GM18517 (cell line): ENCODE data around the gene NKX1-2.

Source experiments
- ATAC-seq: cut with Tn5 transposase; IDR thresholded peaks from one replicate; pipeline ENCODE4 v1.9.1; 2021; ENCODE audit warnings: mild to moderate bottlenecking, moderate library complexity; ENCODE audit not compliant: unreplicated experiment

Gene NKX1-2

GRCh38 chr10:124476043-124476725 lies 26.3 kb upstream of the NKX1-2 start:
- no peak for ATAC-seq

- ATAC-seq: no peak
Observed at GRCh38 chr10:124474514-124475070, 24.8 kb upstream of the NKX1-2 start.

- no peak for ATAC-seq
Observed at GRCh38 chr10:124473070-124473469, 23.2 kb upstream of the NKX1-2 start.

GRCh38 chr10:124472071-124472470 lies 22.2 kb upstream of the NKX1-2 start:
- no peak for ATAC-seq

GRCh38 chr10:124470544-124471434 lies 21.0 kb upstream of the NKX1-2 start:
- no peak for ATAC-seq

- ATAC-seq: no peak
Observed at GRCh38 chr10:124469956-124470484, 20.2 kb upstream of the NKX1-2 start.

GRCh38 chr10:124468624-124469023 lies 18.8 kb upstream of the NKX1-2 start:
- ATAC-seq: no peak

GRCh38 chr10:124467165-124467564 lies 17.3 kb upstream of the NKX1-2 start:
- no peak for ATAC-seq

- ATAC-seq: no peak
Observed at GRCh38 chr10:124465777-124466488, 16.1 kb upstream of the NKX1-2 start.

- peak; percentile 55 for ATAC-seq
Observed at GRCh38 chr10:124465003-124465776, 15.4 kb upstream of the NKX1-2 start.

- no peak for ATAC-seq
Observed at GRCh38 chr10:124464028-124464965, 14.5 kb upstream of the NKX1-2 start.

GRCh38 chr10:124462348-124462695 lies 12.5 kb upstream of the NKX1-2 start:
- ATAC-seq: no peak

- peak; percentile 89 for ATAC-seq
Observed at GRCh38 chr10:124461642-124462347, 12.0 kb upstream of the NKX1-2 start, which contains the start of gene LHPP. Gene LHPP, plus strand, starts transcription at chr10:124461823. Its CDS starts 40 bp downstream, at chr10:124461863.

- no peak for ATAC-seq
Observed at GRCh38 chr10:124460144-124460543, 10.3 kb upstream of the NKX1-2 start.

GRCh38 chr10:124459395-124459794 lies 9.6 kb upstream of the NKX1-2 start:
- no peak for ATAC-seq

GRCh38 chr10:124458889-124459288 lies 9.1 kb upstream of the NKX1-2 start:
- no peak for ATAC-seq

- no peak for ATAC-seq
Observed at GRCh38 chr10:124458473-124458872, 8.6 kb upstream of the NKX1-2 start.

- ATAC-seq: no peak
Observed at GRCh38 chr10:124455441-124455840, 5.6 kb upstream of the NKX1-2 start.
